Esophagus muscularis mucosa (tissue), 4 donors: ENCODE measurements around the gene SH3GLB2. TPM values are rescaled to one million over a fixed set of nuclear protein-coding genes. Genes with fewer than 3 reads are reported as not detected.
"Not testable (repeated sequence)": the region's sequence is repeated elsewhere in the genome, so short reads cannot be mapped to it uniquely, and the experiment has no call there.

ENCODE experiments used
- DNase-seq: peaks from one replicate; pipeline ENCODE4 v3.0.0-alpha.2; 2017; ENCODE audit errors: extremely low spot score
- H3K27ac ChIP-seq, 4 donors: fragments of 200-600 bp; sonication (generic); replicated peaks in 1 of 4; 1 replicate in 3 of 4; 2 replicates in 1 of 4; pipeline ENCODE4 v1.5.1; 2016 to 2019; ENCODE audit warnings: mild to moderate bottlenecking in 1 of 4
- H3K27me3 ChIP-seq, 4 donors: fragments of 200-600 bp; sonication (generic); one replicate each; pipeline versions ENCODE4 v1.5.1 to v1.6.0; 2016 to 2019
- H3K36me3 ChIP-seq, 4 donors: fragments of 200-600 bp; sonication (generic); one replicate each; pipeline ENCODE4 v1.5.1; 2016 to 2019
- H3K4me1 ChIP-seq, 4 donors: fragments of 200-600 bp; sonication (generic); one replicate each; pipeline ENCODE4 v1.5.1; 2016 to 2019
- H3K4me3 ChIP-seq, 4 donors: fragments of 200-600 bp; sonication (generic); 1 replicate in 2 of 4; 2 replicates in 2 of 4; pipeline ENCODE4 v1.5.1; 2016 to 2019; ENCODE audit warnings: mild to moderate bottlenecking in 4 of 4, moderate library complexity in 1 of 4
- H3K9me3 ChIP-seq, 4 donors: fragments of 200-600 bp; sonication (generic); 1 replicate in 3 of 4; 2 replicates in 1 of 4; pipeline ENCODE4 v1.5.1; 2016 to 2019
- CTCF ChIP-seq, 3 experiments: fragments of 200-600 bp in 2 of 3; fragments of 450-650 bp in 1 of 3; sonication (generic) in 2 of 3; IDR thresholded peaks; one replicate each; pipeline ENCODE4 v1.5.1; 2017 to 2019; ENCODE audit warnings: antibody characterized with exemption in 3 of 3, mild to moderate bottlenecking in 2 of 3, moderate library complexity in 1 of 3
- EP300 ChIP-seq: sonication (generic); formaldehyde crosslinking; IDR thresholded peaks from one replicate; pipeline ENCODE4 v1.6.1; 2017; ENCODE audit warnings: antibody characterized with exemption
- POLR2A ChIP-seq: fragments of 450-650 bp; IDR thresholded peaks from one replicate; pipeline ENCODE4 v1.6.1; 2017; ENCODE audit warnings: antibody characterized with exemption, moderate library complexity, mild to moderate bottlenecking, low read depth
- POLR2AphosphoS5 ChIP-seq, 2 donors: sonication (generic); formaldehyde crosslinking; IDR thresholded peaks; one replicate each; pipeline ENCODE4 v1.6.1; 2017; ENCODE audit warnings: antibody characterized with exemption in 2 of 2
- WGBS: methylation state at CpG from one replicate; pipeline ENCODE4 v1.1.5; 2018; 5-methylcytosine and 5-hydroxymethylcytosine counted together
- intact Hi-C: fragments of 100-400 bp; cut with DNase I; formaldehyde crosslinking; loops from one replicate; pipeline ENCODE4 v1.15.1; 2023
- total RNA-seq, 4 donors: library from RNA; depleted of rRNA; stranded (reverse); fragments of >200 nt; gene quantifications; one replicate each; pipeline versions ENCODE4 v1.1.0 to v1.2.1, GENCODE V29; 2016

The SH3GLB2 gene
- total RNA-seq, 4 donors from 2014 or later: 71.6 to 92.3 (median 88.5) TPM

DNA sequence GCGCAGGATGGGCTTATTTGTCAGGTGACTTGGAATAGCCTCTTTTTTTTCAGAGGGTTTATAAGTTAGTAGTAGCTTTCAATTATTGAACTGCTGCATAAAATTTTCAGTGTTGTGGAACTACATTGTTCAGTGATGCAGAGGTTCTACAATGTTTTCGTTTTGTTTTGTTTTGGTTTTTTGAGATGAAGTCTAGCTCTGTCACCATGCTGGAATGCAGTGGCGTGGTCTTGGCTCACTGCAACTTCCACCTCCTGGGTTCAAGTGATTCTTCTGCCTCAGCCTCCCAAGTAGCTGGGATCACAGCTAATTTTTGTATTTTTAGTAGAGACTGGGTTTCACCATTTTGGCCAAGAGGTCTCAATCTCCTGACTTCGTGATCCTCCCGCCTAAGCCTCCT, 58.6 kb downstream of the SH3GLB2 start:
- Histone ChIP-seq H3K4me1 (no peaks in the 10 kb centered on the region), H3K27me3 (no peaks in the 10 kb centered on the region), H3K4me3 (no peak overlapping the region), H3K36me3 (peaks cover 26 to 93% (median 75%) of the 10 kb centered on the region in 4 donors), H3K9me3 (no peaks in the 10 kb centered on the region), H3K27ac (no peak overlapping the region)
- TF ChIP-seq EP300 (no peak), POLR2A (no peak), CTCF (IDR thresholded peaks at IDR 0.05) (no peak), POLR2AphosphoS5 (IDR thresholded peaks at IDR 0.05) (no peak)
- intact Hi-C loops: no loop called here
- 93% methylated on average over 5 of the region's 5 CpGs for WGBS
- no peak for DNase-seq

DNA sequence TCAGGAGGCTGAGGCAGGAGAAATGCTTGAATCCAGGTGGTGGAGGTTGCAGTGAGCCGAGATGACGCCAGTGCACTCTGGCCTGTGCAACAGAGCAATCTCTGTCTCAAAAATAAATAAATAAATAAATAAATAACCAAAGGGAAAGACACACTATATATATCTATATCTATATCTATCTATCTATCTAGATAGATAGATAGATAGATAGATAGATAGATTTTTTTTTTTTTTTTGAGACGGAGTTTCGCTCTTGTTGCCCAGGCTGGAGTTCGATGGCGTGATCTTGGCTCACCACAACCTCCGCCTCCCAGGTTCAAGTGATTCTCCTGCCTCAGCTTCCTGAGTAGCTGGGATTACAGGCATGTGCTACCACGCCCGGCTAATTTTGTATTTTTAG, 66.7 kb downstream of the SH3GLB2 start:
- H3K27ac ChIP-seq, intact Hi-C loops, H3K27me3 ChIP-seq, H3K9me3 ChIP-seq, H3K4me1 ChIP-seq, H3K4me3 ChIP-seq, DNase-seq: not testable (repeated sequence)
- WGBS: 95% methylated on average over 9 of the region's 9 CpGs
- peaks cover 42 to 94% (median 77%) of the 10 kb centered on the region in 4 donors for H3K36me3 ChIP-seq

Other genes starting within 250 kb of the SH3GLB2 start
- 10 to 100 TPM; 12.4 to 20.8 (median 16.1) TPM for gene TBC1D13, start 241.1 kb downstream of the SH3GLB2 start, total RNA-seq
- gene ENDOG, start 209.8 kb downstream of the SH3GLB2 start, total RNA-seq: 10 to 100 TPM; 21.4 to 44.5 (median 37.5) TPM
- gene SPOUT1, start 198.5 kb downstream of the SH3GLB2 start, total RNA-seq: 10 to 100 TPM; 15.3 to 36.5 (median 19.8) TPM
- gene KYAT1, start 146.4 kb downstream of the SH3GLB2 start, total RNA-seq: 1 to 10 TPM; 4.3 to 8.4 (median 6.2) TPM
- gene LRRC8A, start 146.2 kb downstream of the SH3GLB2 start, total RNA-seq: 10 to 100 TPM; 39.5 to 94.2 (median 55.6) TPM
- 10 to 100 TPM; 10.4 to 22.3 (median 12.0) TPM for gene PHYHD1, start 107.3 kb downstream of the SH3GLB2 start, total RNA-seq
- gene DOLK, start 80.7 kb downstream of the SH3GLB2 start, total RNA-seq: 10 to 100 TPM; 10.4 to 20.7 (median 14.1) TPM
- 10 to 100 TPM; 22.9 to 34.0 (median 29.4) TPM for gene NUP188, start 80.6 kb downstream of the SH3GLB2 start, total RNA-seq
- gene MIGA2, start 8.3 kb upstream of the SH3GLB2 start, total RNA-seq: 10 to 100 TPM; 23.9 to 44.2 (median 32.1) TPM
- gene DOLPP1, start 52.8 kb upstream of the SH3GLB2 start, total RNA-seq: 1 to 10 TPM; 3.0 to 5.5 (median 4.3) TPM
- 100 to 1,000 TPM in 2 of 4 donors, 10 to 100 TPM in 2; 73.9 to 117 (median 92.2) TPM for gene CRAT, start 82.5 kb upstream of the SH3GLB2 start, total RNA-seq
- 10 to 100 TPM; 57.7 to 91.9 (median 77.4) TPM for gene PTPA, start 83.1 kb upstream of the SH3GLB2 start, total RNA-seq
- gene IER5L, start 149.9 kb upstream of the SH3GLB2 start, total RNA-seq: 10 to 100 TPM in 3 of 4 donors, 1 to 10 TPM in 1; 5.0 to 24.2 (median 12.9) TPM